Thymus (tissue), 11 donors: ENCODE results near the gene SDHA. TPM values are rescaled to one million over a fixed set of nuclear protein-coding genes. Genes with fewer than 3 reads are reported as not detected.

Experiments used
- DNase-seq, 9 donors: peaks; one replicate each; pipeline ENCODE4 v3.0.0-alpha.2; 2013; ENCODE audit warnings: low spot score in 9 of 9, low read depth in 6 of 9, missing footprints in 1 of 9
- H3K27ac ChIP-seq, 2 donors: one replicate each; pipeline ENCODE4 v1.5.1; 2013; ENCODE audit warnings: control low read depth in 1 of 2, low read depth in 1 of 2, low read length in 1 of 2, mild to moderate bottlenecking in 1 of 2, moderate library complexity in 1 of 2
- H3K27me3 ChIP-seq, 2 donors: one replicate each; pipeline ENCODE4 v1.5.1; 2013; ENCODE audit warnings: low read length in 1 of 2; ENCODE audit not compliant: control insufficient read depth in 2 of 2, insufficient read depth in 1 of 2
- H3K36me3 ChIP-seq, 2 donors: one replicate each; pipeline ENCODE4 v1.5.1; 2013; ENCODE audit warnings: low read length in 1 of 2, mild to moderate bottlenecking in 1 of 2, moderate library complexity in 1 of 2; ENCODE audit not compliant: control insufficient read depth in 2 of 2, insufficient read depth in 2 of 2
- H3K4me1 ChIP-seq, 2 donors: one replicate each; pipeline ENCODE4 v1.5.1; 2013; ENCODE audit warnings: low read length in 2 of 2; ENCODE audit not compliant: control insufficient read depth in 2 of 2, insufficient read depth in 2 of 2
- H3K4me3 ChIP-seq, 2 donors: one replicate each; pipeline ENCODE4 v1.5.1; 2013; ENCODE audit warnings: low read length in 2 of 2, control low read depth in 1 of 2, mild to moderate bottlenecking in 1 of 2
- H3K9me3 ChIP-seq, 2 donors: one replicate each; pipeline ENCODE4 v1.5.1; 2013; ENCODE audit warnings: low read length in 1 of 2, mild to moderate bottlenecking in 1 of 2; ENCODE audit not compliant: control insufficient read depth in 2 of 2, insufficient read depth in 1 of 2
- WGBS: extraction: QIAGEN DNeasy Blood & Tissue Kit; methylation state at CpG from one replicate; pipeline ENCODE4 v1.1.7; 2013; 5-methylcytosine and 5-hydroxymethylcytosine counted together
- polyA plus RNA-seq: library from polyadenylated mRNA; stranded (reverse); fragments of 200-250 nt; gene quantifications from one replicate; pipeline ENCODE4 v1.2.3, GENCODE V29; 2013
- total RNA-seq: library from RNA; stranded (reverse); fragments of 120-200 nt; gene quantifications from one replicate; pipeline ENCODE4 v1.2.4, GENCODE V29; 2013
- donor health status: healthy.

The SDHA gene
- total and polyA plus RNA-seq, 2 donors = 71.7 to 77.5 TPM

- peaks cover 0 to 4% of the 10 kb centered on the region in 2 donors for H3K27me3 ChIP-seq
- H3K9me3 ChIP-seq = no peaks in the 10 kb centered on the region
- 94% methylated on average over 22 of the region's 22 CpGs for WGBS
- H3K27ac ChIP-seq = no peak overlapping the region
- no peak overlapping the region for H3K4me3 ChIP-seq
- H3K4me1 ChIP-seq = no peaks in the 10 kb centered on the region
- DNase-seq = no peak
- H3K36me3 ChIP-seq = no peaks in the 10 kb centered on the region
Observed at GRCh38 chr5:173392-174290, 44.5 kb upstream of the SDHA start.

- no peak overlapping the region for H3K27ac ChIP-seq
- H3K27me3 ChIP-seq = peaks cover 0 to 5% of the 10 kb centered on the region in 2 donors
- no peaks in the 10 kb centered on the region for H3K4me1 ChIP-seq
- H3K9me3 ChIP-seq = no peaks in the 10 kb centered on the region
- 95% methylated on average over 5 of the region's 5 CpGs for WGBS
- no peak overlapping the region for H3K4me3 ChIP-seq
- no peak for DNase-seq
- no peaks in the 10 kb centered on the region for H3K36me3 ChIP-seq
Observed at GRCh38 chr5:174291-174600, 43.9 kb upstream of the SDHA start.

DNA sequence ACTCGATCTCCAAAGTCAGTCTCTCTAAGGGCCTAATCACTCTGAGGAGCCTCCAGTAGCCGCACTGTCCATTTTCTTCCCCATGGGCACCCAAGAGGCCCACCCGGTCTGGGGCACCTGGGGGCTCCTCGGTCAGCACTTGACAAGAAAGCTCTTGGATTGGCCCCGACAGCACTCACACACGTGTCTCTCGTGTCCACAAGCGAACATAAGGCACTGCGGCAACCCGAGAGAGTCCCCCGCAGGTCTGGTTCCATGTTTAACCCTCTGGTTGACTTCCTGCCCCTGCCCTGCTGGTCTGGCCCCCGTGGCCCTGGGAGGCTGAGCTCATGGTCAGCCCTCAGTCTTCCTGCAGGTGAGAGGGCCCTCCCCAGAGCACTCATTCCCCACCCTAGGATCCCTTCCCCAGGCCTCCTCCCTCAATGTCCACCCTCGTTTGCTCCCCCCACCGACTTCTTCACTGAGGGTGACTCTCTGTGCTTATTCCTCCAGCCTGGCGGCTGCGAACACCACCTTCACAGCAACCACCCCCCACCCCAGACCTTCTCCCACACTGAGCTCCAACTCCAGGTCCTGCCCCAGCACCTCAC is 43.1 kb upstream of the SDHA start:
- Histone ChIP-seq H3K27ac (no peak overlapping the region), H3K9me3 (no peaks in the 10 kb centered on the region), H3K4me3 (no peak overlapping the region), H3K36me3 (no peaks in the 10 kb centered on the region), H3K27me3 (peaks cover 0 to 8% of the 10 kb centered on the region in 2 donors), H3K4me1 (no peaks in the 10 kb centered on the region)
- no peak for DNase-seq
- 91% methylated on average over 16 of the region's 16 CpGs for WGBS

- DNase-seq = no peak
- Histone ChIP-seq H3K27ac (no peak overlapping the region), H3K27me3 (peaks cover 0 to 12% of the 10 kb centered on the region in 2 donors), H3K4me3 (no peak overlapping the region), H3K4me1 (no peaks in the 10 kb centered on the region), H3K9me3 (no peaks in the 10 kb centered on the region), H3K36me3 (no peaks in the 10 kb centered on the region)
- 86% methylated on average over 11 of the region's 11 CpGs for WGBS
Observed at GRCh38 chr5:176296-176823, 41.8 kb upstream of the SDHA start.

DNA sequence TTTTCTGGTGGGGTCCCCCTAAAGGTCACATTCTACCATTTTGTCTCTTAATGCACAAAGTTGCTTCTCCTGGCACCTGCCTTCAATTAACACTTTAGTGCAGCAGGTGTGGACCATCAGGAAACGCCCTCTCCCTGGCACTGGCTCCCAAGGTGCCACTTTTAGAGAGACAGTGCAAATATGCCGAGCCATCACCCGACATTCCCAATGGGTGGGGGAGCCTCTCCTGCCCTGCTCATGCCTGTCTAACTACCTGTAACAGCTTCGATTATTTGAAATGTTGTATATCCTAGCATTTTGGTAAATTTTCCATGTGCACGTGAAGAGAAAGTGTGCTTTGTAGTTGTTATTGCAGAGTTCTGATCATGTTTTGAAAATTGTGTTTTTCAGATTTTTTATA is 40.0 kb upstream of the SDHA start:
- no peaks in the 10 kb centered on the region for H3K9me3 ChIP-seq
- no peak overlapping the region for H3K27ac ChIP-seq
- H3K4me1 ChIP-seq = no peaks in the 10 kb centered on the region
- H3K4me3 ChIP-seq = no peak overlapping the region
- H3K27me3 ChIP-seq = peaks cover 0 to 12% of the 10 kb centered on the region in 2 donors
- H3K36me3 ChIP-seq = no peaks in the 10 kb centered on the region
- 94% methylated on average over 5 of the region's 5 CpGs for WGBS
- no peak for DNase-seq

DNA sequence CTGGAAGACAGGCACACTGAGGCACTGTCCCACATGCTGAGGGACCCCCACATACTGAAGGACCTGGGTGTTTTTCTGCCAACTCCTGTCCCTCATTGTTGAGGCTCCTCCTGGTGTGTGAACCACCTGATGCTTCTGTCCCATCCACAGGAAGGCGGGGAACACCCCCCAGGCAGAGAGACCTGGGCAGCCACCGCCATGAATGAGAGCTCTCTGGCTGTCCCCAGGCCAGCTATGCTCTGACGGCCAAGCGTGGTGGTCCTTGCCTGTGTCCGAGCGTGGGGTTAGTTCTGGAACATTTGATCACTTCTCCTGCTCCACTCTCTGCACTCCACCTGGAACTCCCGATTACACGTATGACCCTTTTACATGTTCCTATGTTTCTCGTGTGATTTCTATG is 38.7 kb upstream of the SDHA start:
- no peak overlapping the region for H3K4me3 ChIP-seq
- peaks cover 0 to 12% of the 10 kb centered on the region in 2 donors for H3K27me3 ChIP-seq
- no peak for DNase-seq
- no peaks in the 10 kb centered on the region for H3K9me3 ChIP-seq
- no peak overlapping the region for H3K27ac ChIP-seq
- no peaks in the 10 kb centered on the region for H3K4me1 ChIP-seq
- H3K36me3 ChIP-seq = no peaks in the 10 kb centered on the region
- 97% methylated on average over 9 of the region's 9 CpGs for WGBS

- H3K27ac ChIP-seq = no peak overlapping the region
- 85% methylated on average over 13 of the region's 13 CpGs for WGBS
- H3K4me1 ChIP-seq = no peaks in the 10 kb centered on the region
- DNase-seq = no peak
- no peaks in the 10 kb centered on the region for H3K36me3 ChIP-seq
- H3K9me3 ChIP-seq = no peaks in the 10 kb centered on the region
- H3K4me3 ChIP-seq = no peak overlapping the region
- H3K27me3 ChIP-seq = peaks cover 0 to 12% of the 10 kb centered on the region in 2 donors
Observed at GRCh38 chr5:180286-180918, 37.7 kb upstream of the SDHA start.

DNA sequence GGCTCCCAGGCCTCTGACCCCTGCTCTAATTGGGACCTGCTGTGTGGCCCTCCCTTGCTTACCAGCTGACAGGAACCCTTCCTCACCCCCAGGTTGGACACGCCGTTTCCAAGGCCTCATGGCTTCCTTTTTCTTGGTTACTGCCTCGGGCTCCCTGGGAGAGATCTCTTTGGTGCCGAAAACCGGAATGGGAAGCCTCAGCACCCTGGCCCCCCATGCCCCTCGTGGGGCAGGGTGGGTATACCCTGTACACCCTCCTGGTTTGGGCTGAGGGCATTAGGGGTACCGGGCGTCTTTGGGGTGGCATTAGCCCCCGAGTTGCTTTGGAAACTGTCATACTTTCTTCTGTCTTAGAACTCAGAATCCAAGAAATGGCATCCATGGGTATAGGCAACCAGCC is 37.0 kb upstream of the SDHA start:
- Histone ChIP-seq H3K9me3 (no peaks in the 10 kb centered on the region), H3K36me3 (no peaks in the 10 kb centered on the region), H3K4me3 (no peak overlapping the region), H3K27ac (no peak overlapping the region), H3K4me1 (no peaks in the 10 kb centered on the region), H3K27me3 (peaks cover 0 to 12% of the 10 kb centered on the region in 2 donors)
- 90% methylated on average over 9 of the region's 9 CpGs for WGBS
- no peak for DNase-seq

DNA sequence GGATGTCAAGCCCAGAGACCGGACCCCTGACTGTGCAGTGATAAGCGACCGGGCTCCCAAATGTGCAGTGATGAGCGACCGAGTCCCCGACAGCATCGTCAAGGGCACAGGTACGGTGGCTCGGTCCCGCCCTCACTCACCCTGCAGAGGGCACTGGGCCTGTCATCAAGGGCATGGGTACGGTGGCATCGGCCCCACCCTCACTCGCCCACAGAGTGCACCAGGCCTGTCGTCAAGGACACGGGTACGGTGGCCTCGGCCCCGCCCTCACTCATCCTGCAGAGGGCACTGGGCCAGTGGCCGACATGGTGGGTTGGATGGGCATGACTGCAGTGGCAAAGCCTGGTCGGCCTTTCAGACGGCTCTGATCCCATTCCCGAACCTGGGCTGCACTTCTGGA is 36.6 kb upstream of the SDHA start:
- Histone ChIP-seq H3K4me3 (no peak overlapping the region), H3K9me3 (no peaks in the 10 kb centered on the region), H3K4me1 (no peaks in the 10 kb centered on the region), H3K36me3 (no peaks in the 10 kb centered on the region), H3K27ac (no peak overlapping the region), H3K27me3 (peaks cover 0 to 12% of the 10 kb centered on the region in 2 donors)
- DNase-seq = no peak
- 96% methylated on average over 22 of the region's 22 CpGs for WGBS
